Measurements from ENCODE around the gene GNG2. TPM values are rescaled to one million over a fixed set of nuclear protein-coding genes. Genes with fewer than 3 reads are reported as not detected.
A peak's percentile ranks its signal among the peaks of the same experiment; 100 is the strongest.

Gene GNG2
- total and polyA plus RNA-seq, 10 donors, result 23.6 to 180 (median 99.1) TPM

DNA sequence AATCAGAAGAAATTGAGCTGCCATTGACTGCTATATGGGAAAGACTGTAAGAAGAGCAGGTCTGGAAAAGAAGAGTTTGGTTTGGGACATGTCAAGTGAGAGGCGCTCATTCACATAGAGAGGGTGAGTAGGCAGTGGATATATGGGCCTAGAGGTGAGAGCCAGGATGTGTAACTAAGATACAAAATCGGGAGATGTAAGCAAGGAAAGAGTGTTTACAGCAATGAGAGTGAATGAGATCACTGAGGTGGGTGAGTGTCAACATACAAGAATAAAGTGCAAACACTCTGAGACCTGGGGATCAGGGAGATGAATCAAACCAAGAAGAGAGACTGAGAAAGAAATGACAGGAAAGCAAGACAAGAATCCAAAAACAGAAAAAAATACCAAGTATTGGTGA is 70.9 kb downstream of the GNG2 start:
- H3K27ac ChIP-seq, result no peak overlapping the region
- DNase-seq, result no peak
- H3K4me1 ChIP-seq, result peaks cover 0 to 68% (median 25%) of the 10 kb centered on the region in 6 donors
- no peaks in the 10 kb centered on the region for H3K9me3 ChIP-seq
- intact Hi-C loops (cut with DNase I; ENCODE audit: low total_unique reads), result no loop called here
- 83 to 96% (median 91%) methylated on average over 2 of the region's 2 CpGs for WGBS, 5 donors
- no peak for TF ChIP-seq POLR2AphosphoS5 (IDR thresholded peaks at IDR 0.05)
- TF ChIP-seq, protein P1, sequence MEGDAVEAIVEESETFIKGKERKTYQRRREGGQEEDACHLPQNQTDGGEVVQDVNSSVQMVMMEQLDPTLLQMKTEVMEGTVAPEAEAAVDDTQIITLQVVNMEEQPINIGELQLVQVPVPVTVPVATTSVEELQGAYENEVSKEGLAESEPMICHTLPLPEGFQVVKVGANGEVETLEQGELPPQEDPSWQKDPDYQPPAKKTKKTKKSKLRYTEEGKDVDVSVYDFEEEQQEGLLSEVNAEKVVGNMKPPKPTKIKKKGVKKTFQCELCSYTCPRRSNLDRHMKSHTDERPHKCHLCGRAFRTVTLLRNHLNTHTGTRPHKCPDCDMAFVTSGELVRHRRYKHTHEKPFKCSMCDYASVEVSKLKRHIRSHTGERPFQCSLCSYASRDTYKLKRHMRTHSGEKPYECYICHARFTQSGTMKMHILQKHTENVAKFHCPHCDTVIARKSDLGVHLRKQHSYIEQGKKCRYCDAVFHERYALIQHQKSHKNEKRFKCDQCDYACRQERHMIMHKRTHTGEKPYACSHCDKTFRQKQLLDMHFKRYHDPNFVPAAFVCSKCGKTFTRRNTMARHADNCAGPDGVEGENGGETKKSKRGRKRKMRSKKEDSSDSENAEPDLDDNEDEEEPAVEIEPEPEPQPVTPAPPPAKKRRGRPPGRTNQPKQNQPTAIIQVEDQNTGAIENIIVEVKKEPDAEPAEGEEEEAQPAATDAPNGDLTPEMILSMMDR (IDR thresholded peaks at IDR 0.05 in 8 of 11, conservative IDR thresholded peaks at IDR 0.05 in 3 of 11), result no peak
- no peak for TF ChIP-seq POLR2A (IDR thresholded peaks at IDR 0.05)
- peaks cover 0 to 22% (median 0%) of the 10 kb centered on the region in 6 donors for H3K36me3 ChIP-seq
- no peaks in the 10 kb centered on the region for H3K27me3 ChIP-seq (replicated peaks in 1 of 7)
- H3K4me3 ChIP-seq, result no peak overlapping the region

GRCh38 chr14:51933191-51933590 is 72.8 kb downstream of the GNG2 start:
- intact Hi-C loops (cut with DNase I; ENCODE audit: low total_unique reads), result no loop called here
- TF ChIP-seq, protein P1 (IDR thresholded peaks at IDR 0.05 in 8 of 11, conservative IDR thresholded peaks at IDR 0.05 in 3 of 11), result no peak
- TF ChIP-seq POLR2AphosphoS5 (IDR thresholded peaks at IDR 0.05) (no peak), POLR2A (IDR thresholded peaks at IDR 0.05) (no peak)

GRCh38 chr14:51938137-51938536 is 77.7 kb downstream of the GNG2 start:
- Histone ChIP-seq H3K27ac (peak overlapping the region in 1 of 8 donors; percentile 57), H3K27me3 (replicated peaks in 1 of 7) (no peaks in the 10 kb centered on the region), H3K36me3 (peaks cover 0 to 12% (median 0%) of the 10 kb centered on the region in 6 donors), H3K9me3 (no peaks in the 10 kb centered on the region), H3K4me1 (peaks cover 0 to 41% (median 8%) of the 10 kb centered on the region in 6 donors), H3K4me3 (no peak overlapping the region)
- WGBS, 5 donors, result 94 to 100% (median 98%) methylated on average over 1 of the region's 1 CpG
- intact Hi-C loops (cut with DNase I; ENCODE audit: low total_unique reads), result no loop called here
- no peak for DNase-seq
- TF ChIP-seq POLR2AphosphoS5 (IDR thresholded peaks at IDR 0.05) (no peak), POLR2A (IDR thresholded peaks at IDR 0.05) (no peak)
- TF ChIP-seq, protein P1 (IDR thresholded peaks at IDR 0.05 in 8 of 11, conservative IDR thresholded peaks at IDR 0.05 in 3 of 11), result no peak

More at GRCh38 chr14:51933191-51933590, 72.8 kb downstream of the GNG2 start:
- DNase-seq, result no peak
- WGBS, 5 donors, result 15 to 53% (median 33%) methylated on average over 3 of the region's 3 CpGs
- H3K4me3 ChIP-seq, result no peak overlapping the region
- H3K27ac ChIP-seq, result no peak overlapping the region
- H3K27me3 ChIP-seq (replicated peaks in 1 of 7), result no peaks in the 10 kb centered on the region
- no peaks in the 10 kb centered on the region for H3K9me3 ChIP-seq
- H3K4me1 ChIP-seq, result peaks cover 0 to 63% (median 25%) of the 10 kb centered on the region in 6 donors
- H3K36me3 ChIP-seq, result peaks cover 0 to 18% (median 0%) of the 10 kb centered on the region in 6 donors

DNA sequence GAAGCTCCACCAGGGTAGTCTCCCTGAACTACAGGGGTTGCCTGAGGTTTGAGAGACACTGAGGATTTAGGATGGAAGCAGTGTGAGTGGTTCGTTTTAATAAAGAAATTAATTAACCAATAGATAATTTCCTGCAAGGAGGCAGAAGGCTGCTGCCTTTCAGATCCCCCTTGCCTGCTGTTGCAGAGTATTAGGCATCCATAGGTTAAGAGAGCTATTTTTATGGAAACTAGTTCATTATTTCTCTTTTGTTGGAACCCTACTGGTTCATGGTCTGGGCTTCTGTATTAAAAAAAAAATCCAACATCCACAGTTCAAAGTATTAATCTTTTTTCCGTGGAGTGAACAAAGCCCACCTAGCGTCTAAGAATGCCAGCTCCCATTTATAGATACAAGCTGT is 78.4 kb downstream of the GNG2 start:
- Histone ChIP-seq H3K36me3 (peaks cover 0 to 15% (median 0%) of the 10 kb centered on the region in 6 donors), H3K27ac (peak overlapping the region in 5 of 8 donors; percentile 1 to 57 (median 24)), H3K9me3 (no peaks in the 10 kb centered on the region), H3K4me3 (no peak overlapping the region), H3K4me1 (peaks cover 0 to 42% (median 5%) of the 10 kb centered on the region in 6 donors), H3K27me3 (replicated peaks in 1 of 7) (no peaks in the 10 kb centered on the region)
- no peak for DNase-seq
- no peak for TF ChIP-seq POLR2AphosphoS5 (IDR thresholded peaks at IDR 0.05)
- 67 to 87% (median 82%) methylated on average over 3 of the region's 3 CpGs for WGBS, 5 donors
- intact Hi-C loops (cut with DNase I; ENCODE audit: low total_unique reads), result no loop called here
